ENCODE measurements around the gene FOXP4.
A peak's percentile ranks its signal among the peaks of the same experiment; 100 is the strongest.

FOXP4 gene, protein sequence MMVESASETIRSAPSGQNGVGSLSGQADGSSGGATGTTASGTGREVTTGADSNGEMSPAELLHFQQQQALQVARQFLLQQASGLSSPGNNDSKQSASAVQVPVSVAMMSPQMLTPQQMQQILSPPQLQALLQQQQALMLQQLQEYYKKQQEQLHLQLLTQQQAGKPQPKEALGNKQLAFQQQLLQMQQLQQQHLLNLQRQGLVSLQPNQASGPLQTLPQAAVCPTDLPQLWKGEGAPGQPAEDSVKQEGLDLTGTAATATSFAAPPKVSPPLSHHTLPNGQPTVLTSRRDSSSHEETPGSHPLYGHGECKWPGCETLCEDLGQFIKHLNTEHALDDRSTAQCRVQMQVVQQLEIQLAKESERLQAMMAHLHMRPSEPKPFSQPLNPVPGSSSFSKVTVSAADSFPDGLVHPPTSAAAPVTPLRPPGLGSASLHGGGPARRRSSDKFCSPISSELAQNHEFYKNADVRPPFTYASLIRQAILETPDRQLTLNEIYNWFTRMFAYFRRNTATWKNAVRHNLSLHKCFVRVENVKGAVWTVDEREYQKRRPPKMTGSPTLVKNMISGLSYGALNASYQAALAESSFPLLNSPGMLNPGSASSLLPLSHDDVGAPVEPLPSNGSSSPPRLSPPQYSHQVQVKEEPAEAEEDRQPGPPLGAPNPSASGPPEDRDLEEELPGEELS

GRCh38 chr6:41545703-41546474, at the start of gene FOXP4:
FOXP4 (plus strand) TSS chr6:41546381; CDS start chr6:41565761, 19,380 bp downstream.
- peaks cover 77% of the 10 kb centered on the region for H3K27me3 ChIP-seq (ENCODE audit: control insufficient read depth, insufficient read depth, low read length)
- H3K4me3 ChIP-seq (ENCODE audit: low read depth, low read length): peak within 1 kb of the TSS; percentile 65
- no peak within 1 kb of the TSS for H3K27ac ChIP-seq (ENCODE audit: low read depth, low read length)
- no peak within 1 kb of the TSS for H3K9ac ChIP-seq (ENCODE audit: low read depth, low read length)
- no peaks in the 10 kb centered on the region for H3K9me3 ChIP-seq (ENCODE audit: control insufficient read depth, insufficient read depth, low read length)
- H3K4me1 ChIP-seq (ENCODE audit: control insufficient read depth, insufficient read depth, low read length): peaks cover 39% of the 10 kb centered on the region
- H3K36me3 ChIP-seq (ENCODE audit: control insufficient read depth, insufficient read depth, low read length): no peaks in the 10 kb centered on the region

- no peak overlapping the region for H3K4me3 ChIP-seq (ENCODE audit: low read depth, low read length)
- H3K27ac ChIP-seq (ENCODE audit: low read depth, low read length): no peak overlapping the region
- H3K36me3 ChIP-seq (ENCODE audit: control insufficient read depth, insufficient read depth, low read length): no peaks in the 10 kb centered on the region
- peaks cover 22% of the 10 kb centered on the region for H3K4me1 ChIP-seq (ENCODE audit: control insufficient read depth, insufficient read depth, low read length)
- peaks cover 71% of the 10 kb centered on the region for H3K27me3 ChIP-seq (ENCODE audit: control insufficient read depth, insufficient read depth, low read length)
- H3K9ac ChIP-seq (ENCODE audit: low read depth, low read length): no peak overlapping the region
- H3K9me3 ChIP-seq (ENCODE audit: control insufficient read depth, insufficient read depth, low read length): no peaks in the 10 kb centered on the region
These were observed 48.6 kb upstream of the FOXP4 start for GRCh38 chr6:41497573-41497972.

- no peak overlapping the region for H3K4me3 ChIP-seq (ENCODE audit: low read depth, low read length)
- peaks cover 22% of the 10 kb centered on the region for H3K4me1 ChIP-seq (ENCODE audit: control insufficient read depth, insufficient read depth, low read length)
- no peak overlapping the region for H3K9ac ChIP-seq (ENCODE audit: low read depth, low read length)
- no peaks in the 10 kb centered on the region for H3K36me3 ChIP-seq (ENCODE audit: control insufficient read depth, insufficient read depth, low read length)
- H3K27ac ChIP-seq (ENCODE audit: low read depth, low read length): no peak overlapping the region
- H3K9me3 ChIP-seq (ENCODE audit: control insufficient read depth, insufficient read depth, low read length): no peaks in the 10 kb centered on the region
- peaks cover 71% of the 10 kb centered on the region for H3K27me3 ChIP-seq (ENCODE audit: control insufficient read depth, insufficient read depth, low read length)
These were observed 48.2 kb upstream of the FOXP4 start for GRCh38 chr6:41497994-41498393.

DNA sequence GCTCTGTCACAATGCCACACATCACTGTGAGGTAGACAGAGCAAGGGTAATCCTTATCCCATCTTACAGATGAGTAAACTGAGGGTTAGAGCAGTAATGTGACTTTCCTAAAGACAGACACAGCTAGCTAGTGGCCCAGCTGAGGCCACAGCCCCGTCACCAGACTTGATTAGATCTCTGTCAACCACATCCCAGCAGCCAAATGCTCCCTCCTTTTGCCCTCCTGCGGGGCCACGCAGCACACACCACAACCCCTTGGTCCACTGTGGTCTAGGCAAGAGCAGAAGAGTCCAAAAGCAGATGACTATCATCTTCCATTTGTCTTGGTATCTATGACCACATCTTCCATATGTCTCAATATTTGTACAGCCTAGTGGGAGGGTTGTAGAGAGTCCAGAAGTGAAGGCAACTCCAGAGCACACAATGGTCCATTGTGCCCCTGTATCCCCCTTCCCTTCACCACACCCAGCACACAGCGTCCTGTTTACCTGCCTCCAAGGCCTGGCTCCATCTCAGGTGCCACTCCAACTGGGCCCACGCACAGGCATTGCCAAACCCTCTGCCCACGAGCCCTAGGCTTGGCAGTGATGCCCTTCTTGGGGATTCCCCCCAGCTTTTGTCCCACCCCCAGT, 47.1 kb upstream of the FOXP4 start:
- H3K4me1 ChIP-seq (ENCODE audit: control insufficient read depth, insufficient read depth, low read length): peaks cover 23% of the 10 kb centered on the region
- no peaks in the 10 kb centered on the region for H3K9me3 ChIP-seq (ENCODE audit: control insufficient read depth, insufficient read depth, low read length)
- H3K27ac ChIP-seq (ENCODE audit: low read depth, low read length): no peak overlapping the region
- H3K4me3 ChIP-seq (ENCODE audit: low read depth, low read length): no peak overlapping the region
- H3K27me3 ChIP-seq (ENCODE audit: control insufficient read depth, insufficient read depth, low read length): peaks cover 67% of the 10 kb centered on the region
- no peak overlapping the region for H3K9ac ChIP-seq (ENCODE audit: low read depth, low read length)
- no peaks in the 10 kb centered on the region for H3K36me3 ChIP-seq (ENCODE audit: control insufficient read depth, insufficient read depth, low read length)

DNA sequence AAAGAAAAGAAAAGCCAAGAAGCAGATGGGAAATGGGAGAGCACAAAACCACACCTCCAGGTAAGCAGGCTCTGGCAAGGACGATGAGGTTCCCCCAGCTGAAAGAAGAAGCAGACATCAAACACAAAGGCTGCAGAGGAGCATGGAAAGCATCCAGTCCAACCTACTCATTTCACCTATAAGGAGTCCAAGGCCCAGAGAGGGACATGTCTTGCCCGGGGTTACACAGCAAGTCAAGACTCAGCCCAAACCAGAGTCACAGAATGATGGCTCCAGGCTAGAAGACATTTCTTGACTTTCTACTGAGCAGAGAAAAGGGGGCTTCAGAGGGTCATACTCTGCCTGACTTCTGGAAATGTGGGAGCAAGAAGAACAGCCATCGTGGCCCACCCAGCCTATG, 45.6 kb upstream of the FOXP4 start:
- Histone ChIP-seq H3K27me3 (ENCODE audit: control insufficient read depth, insufficient read depth, low read length) (peaks cover 75% of the 10 kb centered on the region), H3K36me3 (ENCODE audit: control insufficient read depth, insufficient read depth, low read length) (no peaks in the 10 kb centered on the region), H3K27ac (ENCODE audit: low read depth, low read length) (no peak overlapping the region), H3K4me1 (ENCODE audit: control insufficient read depth, insufficient read depth, low read length) (peaks cover 23% of the 10 kb centered on the region), H3K9ac (ENCODE audit: low read depth, low read length) (no peak overlapping the region), H3K4me3 (ENCODE audit: low read depth, low read length) (no peak overlapping the region), H3K9me3 (ENCODE audit: control insufficient read depth, insufficient read depth, low read length) (no peaks in the 10 kb centered on the region)

- Histone ChIP-seq H3K27me3 (ENCODE audit: control insufficient read depth, insufficient read depth, low read length) (peaks cover 79% of the 10 kb centered on the region), H3K36me3 (ENCODE audit: control insufficient read depth, insufficient read depth, low read length) (no peaks in the 10 kb centered on the region), H3K4me1 (ENCODE audit: control insufficient read depth, insufficient read depth, low read length) (peaks cover 25% of the 10 kb centered on the region), H3K27ac (ENCODE audit: low read depth, low read length) (no peak overlapping the region), H3K9me3 (ENCODE audit: control insufficient read depth, insufficient read depth, low read length) (no peaks in the 10 kb centered on the region), H3K4me3 (ENCODE audit: low read depth, low read length) (peak overlapping the region; percentile 55; the same call in 1 of the 2 replicates), H3K9ac (ENCODE audit: low read depth, low read length) (no peak overlapping the region)
These were observed 43.6 kb upstream of the FOXP4 start for GRCh38 chr6:41502566-41502916.

DNA sequence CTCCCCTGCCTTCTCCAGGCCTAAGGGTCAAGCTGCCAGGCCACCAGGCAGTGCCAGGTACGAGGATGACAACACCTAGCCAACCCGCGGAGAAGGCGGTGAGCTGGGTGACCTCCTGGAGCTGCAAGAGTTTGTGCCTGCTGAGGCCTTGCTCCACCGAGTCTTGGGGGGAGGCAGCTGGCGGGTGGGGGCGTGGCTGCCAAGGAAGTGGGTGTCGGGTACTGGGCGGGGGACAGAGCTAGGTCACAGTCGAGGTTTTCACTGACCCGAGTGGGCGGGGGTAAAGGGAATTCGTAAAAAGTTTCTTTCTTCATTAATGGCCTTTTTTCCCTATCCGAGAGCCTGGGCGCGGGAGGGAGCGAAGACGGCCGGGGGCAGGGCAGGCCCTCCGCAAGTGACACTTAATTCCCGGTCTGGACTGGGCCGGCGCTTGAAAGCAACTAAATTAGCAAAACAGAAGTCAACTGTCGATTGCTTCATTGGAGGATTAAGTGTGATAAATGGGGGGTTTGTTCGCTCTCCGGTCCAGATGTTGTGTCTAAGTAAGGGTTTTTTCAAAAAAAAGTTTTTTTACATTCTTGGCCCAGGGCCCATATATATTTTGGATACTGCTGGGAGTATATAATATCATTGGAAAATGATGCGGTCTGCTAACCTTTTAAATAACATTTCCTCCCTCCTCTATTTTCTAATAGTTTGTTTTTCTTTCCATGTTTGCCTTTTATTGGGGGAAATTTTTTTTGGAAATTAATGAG, 43.1 kb upstream of the FOXP4 start:
- Histone ChIP-seq H3K27me3 (ENCODE audit: control insufficient read depth, insufficient read depth, low read length) (peaks cover 79% of the 10 kb centered on the region), H3K4me1 (ENCODE audit: control insufficient read depth, insufficient read depth, low read length) (peaks cover 25% of the 10 kb centered on the region), H3K27ac (ENCODE audit: low read depth, low read length) (peak overlapping the region; percentile 19), H3K4me3 (ENCODE audit: low read depth, low read length) (peak overlapping the region; percentile 55), H3K36me3 (ENCODE audit: control insufficient read depth, insufficient read depth, low read length) (no peaks in the 10 kb centered on the region), H3K9me3 (ENCODE audit: control insufficient read depth, insufficient read depth, low read length) (no peaks in the 10 kb centered on the region), H3K9ac (ENCODE audit: low read depth, low read length) (no peak overlapping the region)

GRCh38 chr6:41503827-41504465, 42.2 kb upstream of the FOXP4 start:
- H3K27ac ChIP-seq (ENCODE audit: low read depth, low read length): no peak overlapping the region
- H3K27me3 ChIP-seq (ENCODE audit: control insufficient read depth, insufficient read depth, low read length): peaks cover 80% of the 10 kb centered on the region
- no peaks in the 10 kb centered on the region for H3K9me3 ChIP-seq (ENCODE audit: control insufficient read depth, insufficient read depth, low read length)
- H3K36me3 ChIP-seq (ENCODE audit: control insufficient read depth, insufficient read depth, low read length): no peaks in the 10 kb centered on the region
- H3K9ac ChIP-seq (ENCODE audit: low read depth, low read length): no peak overlapping the region
- H3K4me3 ChIP-seq (ENCODE audit: low read depth, low read length): peak overlapping the region; percentile 55
- peaks cover 25% of the 10 kb centered on the region for H3K4me1 ChIP-seq (ENCODE audit: control insufficient read depth, insufficient read depth, low read length)

DNA sequence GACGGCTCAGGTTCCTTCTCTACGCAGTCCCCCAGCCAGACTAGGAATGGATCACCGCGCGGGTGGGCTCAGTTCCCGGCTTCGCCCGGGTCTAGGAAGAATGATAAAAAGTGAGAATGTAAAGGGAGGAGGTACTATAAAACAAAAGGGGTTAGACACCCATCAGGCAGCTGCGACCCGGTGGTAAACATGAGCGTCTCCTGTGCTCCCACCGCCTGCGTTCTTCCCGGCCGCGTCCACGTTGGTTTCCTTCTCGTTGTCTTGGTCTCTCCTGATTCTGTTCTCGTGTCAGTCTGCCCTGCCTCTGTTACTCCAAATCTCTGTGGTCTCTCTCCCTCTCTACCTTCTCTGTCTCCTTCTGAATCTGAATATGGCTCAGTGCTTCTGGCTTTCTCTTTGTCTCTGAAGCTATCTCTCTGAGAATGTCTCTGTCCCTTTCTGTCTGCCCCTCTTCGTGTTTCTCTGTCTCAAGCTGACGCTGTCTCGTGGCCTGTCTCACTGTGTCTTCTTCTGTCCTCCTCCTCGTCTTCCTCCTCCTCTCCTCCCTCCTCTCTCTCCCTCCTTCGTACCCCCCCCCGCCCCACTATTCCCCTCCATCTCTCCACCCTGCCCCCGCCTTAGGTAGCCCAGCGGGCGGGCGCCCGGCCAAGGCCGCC, 41.6 kb upstream of the FOXP4 start:
- Histone ChIP-seq H3K9me3 (ENCODE audit: control insufficient read depth, insufficient read depth, low read length) (no peaks in the 10 kb centered on the region), H3K27ac (ENCODE audit: low read depth, low read length) (no peak overlapping the region), H3K4me1 (ENCODE audit: control insufficient read depth, insufficient read depth, low read length) (peaks cover 25% of the 10 kb centered on the region), H3K36me3 (ENCODE audit: control insufficient read depth, insufficient read depth, low read length) (no peaks in the 10 kb centered on the region), H3K4me3 (ENCODE audit: low read depth, low read length) (peak overlapping the region; percentile 55), H3K27me3 (ENCODE audit: control insufficient read depth, insufficient read depth, low read length) (peaks cover 86% of the 10 kb centered on the region), H3K9ac (ENCODE audit: low read depth, low read length) (no peak overlapping the region)

Data from HUES48 (cell line).